Fibroblast of peridontal ligament (primary cell): ENCODE measurements around the gene TSR1.
"Not testable (repeated sequence)": the region's sequence is repeated elsewhere in the genome, so short reads cannot be mapped to it uniquely, and the experiment has no call there.

Experiments
- DNase-seq: peaks from one replicate; pipeline ENCODE4 v3.0.0-alpha.2; 2010; ENCODE audit errors: extremely low read depth

Gene TSR1

DNA sequence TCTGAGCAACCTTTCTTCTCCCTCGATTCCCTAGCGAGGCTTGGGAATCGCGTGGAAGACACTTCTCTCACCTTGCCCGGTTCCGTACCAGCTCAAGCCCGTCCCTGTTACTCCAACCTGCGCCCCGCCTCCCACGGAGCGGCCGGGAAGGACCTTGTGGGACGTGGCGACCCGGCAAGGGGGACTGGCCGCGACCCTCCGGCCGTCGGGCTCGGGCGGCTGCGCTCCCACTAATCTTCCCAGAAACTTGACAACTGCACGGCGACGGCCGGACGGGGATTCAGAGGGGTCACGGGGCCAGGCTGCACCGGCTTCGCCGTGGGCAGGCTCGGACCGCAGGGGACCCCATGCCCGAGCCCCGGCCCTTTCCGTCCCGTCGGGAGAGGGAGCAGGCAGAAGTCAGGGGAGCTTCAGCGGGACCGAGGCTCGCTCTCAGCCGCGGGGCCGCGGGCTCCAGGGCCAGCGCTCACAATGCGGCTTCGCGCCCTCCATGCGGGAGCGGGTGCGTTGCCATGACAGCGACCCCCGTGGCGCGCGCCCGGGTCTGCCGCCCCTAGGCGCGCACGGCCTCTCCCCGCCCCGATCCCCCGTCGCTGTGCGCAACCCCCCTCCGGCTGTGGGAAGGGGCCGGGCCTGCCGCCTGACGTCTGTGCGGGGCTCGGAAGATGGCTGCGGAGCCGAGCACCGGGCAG lies 741 bp upstream of the TSR1 start, which contains the start of gene SGSM2:
Gene SGSM2, plus strand, starts transcription at position 650 of the 692 bp plus-strand sequence. CDS start 188 bp downstream, outside the sequence.
- peak; percentile 24 for DNase-seq

DNA sequence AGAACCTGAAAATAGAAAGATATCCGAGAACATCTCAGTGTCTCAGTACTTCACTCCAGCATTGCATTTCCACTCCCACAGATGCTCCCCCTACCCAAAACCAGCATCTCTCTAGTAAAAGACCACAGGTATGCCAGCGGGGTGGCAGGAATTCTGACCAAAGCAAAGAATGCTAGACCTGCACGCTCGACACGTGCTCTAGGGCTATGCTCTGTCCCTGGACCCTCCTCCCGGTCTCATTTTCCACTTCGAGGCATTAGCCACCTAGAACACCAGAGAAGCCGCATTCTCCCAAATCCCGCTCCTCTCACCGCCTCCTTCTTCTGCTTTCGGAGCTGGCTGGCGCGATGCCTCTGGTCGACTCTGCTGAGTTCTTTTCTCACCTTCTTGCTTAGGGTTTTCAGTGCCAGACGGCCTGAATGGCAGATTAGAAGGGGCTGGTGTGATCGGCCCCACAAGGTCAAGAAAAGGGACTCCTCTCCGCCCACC lies 487 bp downstream of the TSR1 start:
- DNase-seq, result no peak

DNA sequence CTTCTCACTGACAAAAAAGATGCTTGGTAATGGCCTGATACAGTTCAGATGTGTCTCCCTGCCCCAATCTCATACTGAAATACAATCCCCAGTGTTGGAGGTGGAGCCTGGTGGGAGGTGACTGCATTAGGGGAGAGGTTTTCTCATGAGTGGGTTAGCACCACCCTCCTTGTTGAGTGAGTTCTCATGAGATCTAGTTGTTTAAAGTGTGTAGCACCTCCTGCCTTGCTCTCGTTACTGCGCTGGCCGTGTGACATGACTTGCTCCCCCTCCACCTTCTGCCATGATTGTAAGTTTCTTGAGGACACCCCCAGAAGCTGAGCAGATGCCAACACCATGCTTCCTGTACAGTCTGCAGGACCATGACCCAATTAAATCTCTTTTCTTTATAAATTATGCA lies 5.0 kb downstream of the TSR1 start:
- no peak for DNase-seq

DNA sequence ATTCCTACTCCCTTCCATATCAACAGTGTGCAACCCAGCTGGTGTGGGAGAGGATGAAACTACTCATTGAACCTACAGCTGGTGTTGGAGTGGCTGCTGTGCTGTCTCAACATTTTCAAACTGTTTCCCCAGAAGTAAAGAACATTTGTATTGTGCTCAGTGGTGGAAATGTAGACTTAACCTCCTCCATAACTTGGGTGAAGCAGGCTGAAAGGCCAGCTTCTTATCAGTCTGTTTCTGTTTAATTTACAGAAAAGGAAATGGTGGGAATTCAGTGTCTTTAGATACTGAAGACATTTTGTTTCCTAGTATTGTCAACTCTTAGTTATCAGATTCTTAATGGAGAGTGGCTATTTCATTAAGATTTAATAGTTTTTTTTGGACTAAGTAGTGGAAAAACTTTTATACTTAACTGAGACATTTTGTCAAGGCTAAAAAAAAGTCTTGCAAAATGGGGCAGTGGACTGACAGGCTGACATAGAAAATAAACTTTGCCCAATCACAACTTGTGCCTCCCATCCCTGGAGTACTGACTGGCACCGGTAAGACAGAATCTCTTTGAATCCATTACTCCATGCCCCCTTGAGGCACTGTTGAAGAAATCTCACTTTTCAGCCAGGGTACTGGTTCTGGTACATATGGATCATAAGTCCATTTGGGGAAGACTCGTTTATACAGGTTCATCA lies 12.5 kb downstream of the TSR1 start:
- no peak for DNase-seq

DNA sequence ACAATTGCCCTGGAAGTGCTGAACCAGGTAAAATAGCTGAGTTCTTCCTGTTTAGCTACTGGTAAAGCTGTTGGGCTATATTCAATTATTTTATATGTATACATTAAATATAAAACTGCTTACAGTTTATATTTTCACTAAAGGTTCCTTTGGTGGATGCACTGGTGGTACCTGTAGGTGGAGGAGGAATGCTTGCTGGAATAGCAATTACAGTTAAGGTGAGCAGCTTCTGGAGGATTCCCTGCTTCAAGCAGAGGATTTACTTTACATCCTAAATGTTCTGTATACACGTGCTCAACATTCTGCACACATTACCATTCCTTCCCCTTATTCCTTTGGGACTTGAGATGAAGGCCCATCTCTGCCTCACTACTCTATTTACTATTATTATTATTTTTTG lies 14.9 kb downstream of the TSR1 start:
- DNase-seq, result no peak

DNA sequence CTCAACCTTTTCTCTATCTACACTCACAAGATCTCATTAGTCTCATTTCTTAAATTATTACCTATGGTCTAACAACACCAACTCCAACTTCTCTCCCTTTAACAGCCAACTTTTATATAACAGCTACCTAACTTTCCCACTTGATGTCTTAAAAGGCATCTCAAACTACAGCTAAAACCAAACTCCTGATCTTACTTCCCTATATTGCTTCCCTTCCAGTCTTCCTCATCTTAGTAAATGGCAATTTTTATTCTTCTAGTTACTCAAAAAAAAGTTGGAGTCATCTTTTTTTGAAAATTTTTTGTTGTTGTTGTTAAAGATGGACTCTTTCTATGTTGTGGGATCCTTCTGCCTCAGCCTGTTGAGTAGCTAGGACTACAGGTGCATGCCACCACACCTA lies 17.2 kb downstream of the TSR1 start:
- no peak for DNase-seq

DNA sequence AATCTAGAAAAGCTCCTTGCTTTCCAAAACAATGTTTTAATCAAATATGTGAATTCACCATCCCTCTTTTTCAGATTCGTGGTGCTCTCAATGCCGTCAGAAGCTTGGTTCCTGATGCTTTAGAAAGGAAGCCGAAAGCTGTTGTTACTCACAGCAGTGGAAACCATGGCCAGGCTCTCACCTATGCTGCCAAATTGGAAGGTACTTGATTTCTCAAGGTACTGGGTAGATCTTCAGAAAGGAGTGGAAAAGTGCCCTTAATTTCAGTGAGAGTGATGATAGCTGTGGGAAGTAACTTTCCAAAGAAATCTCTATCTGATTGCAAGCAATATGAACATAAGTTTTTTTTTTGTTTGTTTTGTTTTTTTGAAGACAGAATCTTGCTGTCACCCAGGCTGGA lies 18.5 kb downstream of the TSR1 start:
- DNase-seq, result no peak

DNA sequence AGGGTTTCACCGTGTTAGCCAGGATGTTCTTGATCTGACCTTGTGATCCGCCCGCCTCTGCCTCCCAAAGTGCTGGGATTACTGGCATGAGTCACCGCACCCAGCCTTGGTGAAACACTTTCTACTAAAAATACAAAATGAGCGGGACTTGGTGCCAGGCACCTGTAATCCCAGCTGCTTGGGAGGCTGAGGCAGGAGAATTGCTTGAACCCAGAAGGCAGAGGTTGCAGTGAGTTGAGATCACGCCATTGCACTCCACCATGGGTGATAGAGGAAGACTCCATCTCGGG lies 19.4 kb downstream of the TSR1 start:
- DNase-seq, result not testable (repeated sequence)

DNA sequence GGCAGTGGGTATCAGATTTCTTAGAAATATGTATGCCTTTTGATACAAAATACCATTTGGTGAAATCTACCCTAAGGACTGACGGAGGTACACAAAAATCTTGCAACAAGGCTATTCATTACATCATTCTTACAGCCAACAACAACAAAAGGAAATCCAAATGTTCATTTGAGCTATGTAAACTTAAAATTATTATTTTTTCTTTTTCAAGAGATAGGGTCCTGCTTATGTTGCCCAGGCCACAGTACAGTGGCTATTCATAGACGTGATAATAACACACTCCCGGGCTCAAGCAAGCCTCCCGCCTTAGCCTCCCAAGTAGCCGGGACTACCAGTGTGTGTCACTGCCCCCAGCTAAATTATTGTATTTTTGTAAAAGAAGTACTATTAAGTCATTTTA lies 23.5 kb downstream of the TSR1 start:
- DNase-seq, result peak; percentile 9

DNA sequence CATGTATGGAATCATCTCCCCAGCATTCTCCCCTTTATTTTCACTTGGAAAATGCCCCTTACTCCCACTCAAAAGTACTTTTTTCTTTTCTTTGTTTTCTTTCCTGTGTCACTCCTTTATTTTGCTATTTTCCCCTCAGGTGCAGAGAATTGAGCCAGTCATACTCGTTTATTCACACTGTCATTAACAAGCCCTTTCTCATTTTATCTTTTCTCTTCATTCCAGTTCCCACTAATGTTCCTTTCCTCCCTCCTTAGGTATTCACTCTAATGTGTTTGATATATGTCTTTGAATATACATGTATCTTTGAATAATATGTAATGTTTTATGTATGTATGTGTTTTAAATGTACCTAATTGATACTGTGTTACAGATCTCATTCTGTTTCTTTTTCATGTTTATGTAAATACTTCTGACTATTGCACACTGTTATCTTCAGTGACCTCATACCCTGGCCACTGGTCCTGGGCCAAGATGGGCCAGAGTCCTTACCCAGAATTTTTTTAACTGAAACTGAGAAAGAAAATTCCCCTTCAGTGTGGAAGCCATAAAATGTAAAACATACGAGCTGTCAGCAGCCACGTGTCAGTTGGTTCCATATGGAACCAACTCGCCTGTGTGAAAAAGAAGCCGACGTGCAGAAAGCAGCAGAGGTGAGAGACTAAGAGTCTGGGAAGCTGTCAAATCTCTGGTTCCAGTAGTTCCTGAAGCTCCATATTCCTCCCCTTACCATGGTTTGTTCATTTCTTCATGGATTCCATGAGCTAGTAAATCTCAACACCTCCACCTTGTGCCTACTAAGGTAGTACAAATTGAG lies 26.7 kb downstream of the TSR1 start:
- peak; percentile 40 for DNase-seq

DNA sequence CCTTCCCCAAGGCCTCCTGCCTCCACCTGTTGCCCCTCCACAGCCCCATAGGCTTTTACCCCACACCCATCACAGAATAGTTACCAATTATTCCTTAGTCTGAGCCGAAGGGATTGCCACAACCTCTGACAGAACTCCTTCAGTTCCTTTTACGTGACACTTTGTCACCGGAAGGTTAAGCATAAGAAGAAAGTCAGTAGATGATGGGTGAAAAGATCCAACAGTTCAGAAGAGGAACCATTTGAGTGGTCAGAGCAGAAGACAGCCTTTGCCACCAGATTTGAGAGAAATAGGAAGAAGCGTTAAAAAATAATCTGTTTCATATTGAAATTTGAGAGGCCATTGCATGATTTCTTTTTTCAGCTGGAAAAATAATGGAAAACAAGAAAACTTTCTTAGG lies 31.3 kb downstream of the TSR1 start:
- no peak for DNase-seq

DNA sequence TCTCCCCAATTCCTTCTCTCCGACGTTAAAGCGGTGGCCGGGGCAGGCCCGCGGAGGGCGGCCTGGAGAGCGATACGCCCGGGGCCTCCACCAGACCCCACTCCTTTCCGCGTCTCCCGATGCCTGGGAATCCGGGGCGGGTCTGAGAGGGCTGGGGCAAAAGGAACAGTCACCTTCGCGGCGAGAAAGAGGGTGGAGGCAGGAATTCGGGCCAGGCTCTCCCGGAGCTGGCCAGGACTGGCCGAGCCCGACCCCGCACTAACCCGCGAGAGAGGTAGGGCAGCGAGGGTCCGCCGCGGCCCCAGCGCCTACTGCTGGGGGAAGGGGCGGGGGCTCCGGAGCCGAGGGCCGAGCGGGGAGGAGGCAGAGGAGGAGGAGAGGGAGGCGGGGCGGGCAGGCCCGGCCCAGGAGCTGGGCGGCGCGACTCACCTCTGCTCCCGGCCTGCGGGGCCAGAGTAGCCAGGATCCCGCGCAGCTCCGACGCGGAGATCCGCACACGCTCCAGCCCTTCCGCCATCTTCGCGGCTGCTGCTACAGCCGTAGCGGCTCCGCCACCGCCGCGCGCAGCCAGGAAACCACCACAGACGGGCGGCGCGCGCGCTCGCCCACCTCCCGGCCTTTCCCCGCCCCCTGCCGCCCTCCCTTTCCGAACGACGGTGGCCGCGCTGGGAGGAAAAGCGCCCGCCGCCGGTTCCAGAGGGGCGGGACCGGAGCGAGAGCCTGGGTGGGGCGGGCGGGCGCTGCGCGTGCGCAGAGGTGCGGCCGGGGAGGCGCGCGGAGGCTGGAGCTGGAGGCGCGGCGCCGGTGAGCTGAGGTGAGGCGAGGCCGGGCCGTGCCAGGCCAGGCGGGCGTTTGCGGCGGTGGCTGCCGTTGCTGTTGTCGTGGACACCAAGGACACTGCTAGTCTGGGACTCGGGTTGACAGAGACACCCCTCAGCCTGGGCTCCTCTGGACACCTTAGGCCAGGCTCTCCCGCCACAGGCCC lies 32.8 kb downstream of the TSR1 start, which contains the start of the genes SMG6 and SRR:
Gene SMG6, minus strand, starts transcription at position 582 of the 985 bp plus-strand sequence. Its CDS starts 65 bp downstream, at position 517.
Gene SRR, plus strand, starts transcription at position 747 of the 985 bp plus-strand sequence. CDS start 11,611 bp downstream, outside the sequence.
- DNase-seq, result peak; percentile 72

DNA sequence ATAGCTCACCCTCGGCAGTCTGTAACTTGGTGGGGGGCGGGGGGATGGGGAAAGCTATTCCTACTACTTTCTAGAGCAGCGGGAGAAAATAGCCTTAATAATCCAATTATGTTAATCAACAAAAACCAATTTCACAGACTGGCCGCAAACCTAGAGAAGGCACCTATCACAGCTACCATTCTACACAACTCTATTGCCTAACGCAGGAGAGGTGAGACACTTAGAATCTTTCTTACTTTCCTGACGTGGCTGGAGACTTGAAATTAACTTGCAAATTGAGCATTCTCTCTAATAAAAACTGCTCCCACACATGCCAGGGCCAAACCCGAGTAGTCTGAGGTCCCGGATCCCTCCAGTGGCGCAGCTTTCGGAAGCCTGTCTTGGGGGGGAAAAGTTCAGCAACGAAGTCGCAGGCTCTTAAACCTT lies 33.5 kb downstream of the TSR1 start:
- DNase-seq, result peak; percentile 24

DNA sequence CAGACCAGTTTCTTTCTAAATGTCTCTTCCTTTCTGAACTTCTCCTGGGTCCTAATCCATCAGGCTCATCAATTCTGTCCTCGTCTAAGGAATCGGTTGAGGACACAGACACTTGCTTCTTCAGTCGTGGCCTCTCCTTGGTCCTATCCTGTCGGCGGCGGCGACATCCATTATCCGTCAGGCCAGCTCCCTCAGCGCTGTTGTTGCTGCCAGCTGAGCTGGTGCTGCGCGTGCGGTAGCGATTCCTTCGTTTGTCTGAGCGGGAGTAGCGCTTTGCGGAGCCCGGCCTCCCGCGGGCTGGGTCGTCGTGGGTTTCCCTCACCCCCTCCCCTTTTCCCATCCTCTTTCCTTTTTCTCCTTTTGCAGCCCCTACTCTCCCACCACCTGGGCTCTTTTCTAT lies 36.5 kb downstream of the TSR1 start:
- DNase-seq, result no peak

DNA sequence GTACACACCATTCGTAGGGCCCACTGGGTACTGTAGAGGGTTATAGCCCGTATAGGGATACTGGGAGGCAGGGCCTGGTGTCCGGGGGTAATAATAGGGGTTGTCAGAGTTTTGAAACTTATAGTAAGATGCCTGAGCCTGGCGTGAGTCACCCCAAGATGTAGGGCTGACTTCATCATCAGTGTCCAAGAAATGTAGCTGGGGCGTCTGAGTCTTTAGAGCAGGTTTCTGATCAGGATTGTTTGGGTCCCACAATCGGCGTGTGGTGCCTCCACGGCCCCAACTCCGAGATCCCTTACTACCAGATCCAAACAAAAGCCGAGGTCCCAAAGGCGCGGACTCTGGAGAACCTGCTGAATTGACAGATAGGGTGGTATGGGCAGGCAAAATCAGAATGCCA lies 37.1 kb downstream of the TSR1 start:
- no peak for DNase-seq

DNA sequence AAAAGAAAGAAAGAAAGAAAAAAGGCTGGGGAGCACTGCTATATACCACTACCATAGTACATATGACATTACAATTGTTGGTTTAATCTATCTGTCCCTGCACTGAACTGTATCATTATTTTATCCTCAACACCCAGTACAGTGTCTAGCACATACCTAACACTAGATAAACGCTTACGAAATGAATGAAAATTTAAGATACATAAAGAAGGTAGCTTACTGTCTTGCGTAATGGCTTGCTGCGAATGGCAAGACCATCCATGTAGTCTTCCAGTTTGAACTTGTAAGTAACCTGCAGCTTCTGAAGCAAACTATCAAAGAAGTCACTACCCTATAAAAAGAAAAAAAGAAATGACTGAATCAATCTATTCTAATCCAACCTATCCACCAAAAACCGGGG lies 39.2 kb downstream of the TSR1 start:
- no peak for DNase-seq

DNA sequence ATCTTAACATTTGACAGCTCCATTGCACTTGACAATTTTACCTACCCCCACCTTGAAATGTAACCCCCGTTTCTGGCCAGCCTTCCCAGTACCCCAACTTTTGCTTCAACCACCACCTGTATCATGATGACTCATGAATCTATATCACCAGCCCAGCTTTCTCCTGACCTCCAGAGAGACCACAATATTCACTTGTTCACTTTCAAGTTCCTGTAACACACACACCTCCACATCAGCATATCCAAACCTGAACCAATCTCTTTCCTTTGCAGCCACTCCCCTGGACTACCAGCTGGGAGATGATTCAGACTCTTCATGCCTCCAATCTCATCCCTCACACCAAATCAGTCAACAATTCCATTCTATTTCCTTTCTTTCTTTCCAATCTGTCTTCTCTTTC lies 40.7 kb downstream of the TSR1 start:
- no peak for DNase-seq

DNA sequence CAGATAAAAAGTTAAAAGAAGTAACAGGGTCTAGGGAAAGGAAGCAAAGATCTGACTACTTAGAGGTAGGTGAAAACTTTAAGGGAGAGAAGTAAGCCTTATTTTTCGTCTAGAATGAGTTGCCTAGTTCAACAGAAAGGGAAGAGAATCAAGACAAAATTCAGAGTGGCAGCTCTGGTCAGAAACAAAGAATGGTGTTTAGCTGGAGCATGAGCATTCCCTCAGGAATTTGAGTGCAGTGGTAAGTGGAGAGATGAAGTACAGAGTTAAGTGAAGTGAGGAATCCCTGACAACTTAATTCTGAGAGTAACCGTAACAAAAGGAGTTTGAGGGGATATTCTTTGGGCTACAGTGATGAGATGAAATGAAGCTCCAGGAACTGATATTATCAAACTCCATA lies 44.2 kb downstream of the TSR1 start:
- DNase-seq, result peak; percentile 7

DNA sequence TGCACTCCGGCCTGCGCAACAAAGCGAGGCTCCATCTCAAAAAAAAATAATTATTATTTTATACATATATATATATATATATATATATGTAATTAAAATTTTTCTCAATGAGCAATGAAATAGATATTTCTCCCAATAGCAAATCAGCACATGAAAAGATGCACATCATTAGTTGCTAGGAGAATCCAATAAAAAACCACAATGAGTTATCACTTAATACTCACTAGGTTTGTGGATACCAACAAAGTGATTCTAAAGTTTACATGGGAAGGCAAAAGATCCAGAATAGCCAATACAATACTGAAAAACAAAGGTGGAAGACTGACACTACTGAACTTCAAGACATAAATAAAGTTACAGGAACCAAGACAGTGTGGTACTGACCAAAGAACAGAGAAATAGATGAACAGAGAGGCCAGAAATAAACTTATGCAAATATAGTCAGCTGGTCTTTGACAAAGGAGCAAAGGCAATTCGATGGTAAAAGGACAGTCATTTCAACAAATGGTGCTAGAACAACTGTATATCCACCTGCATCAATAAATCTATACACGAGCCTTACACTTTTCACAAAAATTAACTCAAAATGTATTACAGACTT lies 46.3 kb downstream of the TSR1 start:
- DNase-seq, result peak; percentile 12

DNA sequence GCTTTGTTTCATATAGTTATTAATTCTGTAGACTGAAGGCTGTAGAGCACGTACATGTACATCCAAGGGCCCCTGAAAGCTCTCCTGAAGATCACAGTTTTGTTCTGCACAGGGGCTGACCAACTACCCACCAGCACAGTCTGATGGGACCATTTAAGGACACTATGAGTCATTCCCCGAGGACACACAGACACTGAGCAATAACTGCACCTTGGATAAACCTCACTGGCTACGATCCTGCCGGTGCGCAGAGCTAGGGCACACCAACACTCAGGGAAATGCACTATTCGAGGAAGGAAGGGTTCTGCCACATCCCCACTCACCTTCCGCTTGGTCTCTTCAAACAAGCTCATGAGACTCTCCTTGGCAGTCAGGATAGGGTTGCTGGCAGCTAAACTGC lies 53.0 kb downstream of the TSR1 start:
- no peak for DNase-seq
